Neural cell (in vitro differentiated cells): Measurements from ENCODE around the gene ODF2L. TPM values are rescaled to one million over a fixed set of nuclear protein-coding genes. Genes with fewer than 3 reads are reported as not detected.

Source experiments
- H2AFZ ChIP-seq: fragments of 200-600, 300-800 bp; sonication (generic), shearing (Covaris generic); 2 replicates; pipeline ENCODE4 v1.6.0; 2014; ENCODE audit warnings: low read depth, mild to moderate bottlenecking, antibody characterized with exemption, low read length, moderate library complexity
- H3F3A ChIP-seq: fragments of 200-600 bp; shearing (Covaris generic); 2 replicates; pipeline ENCODE4 v1.6.1; 2016; ENCODE audit warnings: mild to moderate bottlenecking, moderate library complexity, mixed read lengths, antibody characterized with exemption, low read length; ENCODE audit not compliant: insufficient read depth, poor library complexity, severe bottlenecking
- H3K27ac ChIP-seq: fragments of 200-600, 300-800 bp; sonication (generic), shearing (Covaris generic); 2 replicates; pipeline ENCODE4 v1.5.1; 2014; ENCODE audit warnings: mild to moderate bottlenecking, low read length, moderate library complexity
- H3K27me3 ChIP-seq: fragments of 300-800, 200-600 bp; sonication (generic), shearing (Covaris generic); 2 replicates; pipeline ENCODE4 v1.6.0; 2014; ENCODE audit warnings: mild to moderate bottlenecking, low read depth, low read length, moderate library complexity; ENCODE audit not compliant: insufficient read depth
- H3K36me3 ChIP-seq: fragments of 300-800, 200-600 bp; sonication (generic), shearing (Covaris generic); 2 replicates; pipeline ENCODE4 v1.5.1; 2014; ENCODE audit warnings: mild to moderate bottlenecking, antibody characterized with exemption, low read length, moderate library complexity; ENCODE audit not compliant: insufficient read depth
- H3K4me2 ChIP-seq: fragments of 300-800, 200-600 bp; sonication (generic), shearing (Covaris generic); 2 replicates; pipeline ENCODE4 v1.6.0; 2014; ENCODE audit warnings: mild to moderate bottlenecking, low read length
- H3K4me3 ChIP-seq: fragments of 300-800, 200-600 bp; sonication (generic), shearing (Covaris generic); 2 replicates; pipeline ENCODE4 v1.5.1; 2014; ENCODE audit warnings: mild to moderate bottlenecking, low read length, moderate library complexity
- H3K79me2 ChIP-seq: fragments of 200-600 bp; shearing (Covaris generic); replicated peaks from 2 replicates; pipeline ENCODE4 v1.6.0; 2014; ENCODE audit warnings: mild to moderate bottlenecking, low read length, moderate library complexity; ENCODE audit not compliant: insufficient read depth
- H3K9ac ChIP-seq: fragments of 300-800, 200-600 bp; sonication (generic), shearing (Covaris generic); 2 replicates; pipeline ENCODE4 v1.6.1; 2016; ENCODE audit warnings: mild to moderate bottlenecking, low read length, mixed read lengths
- H3K9me2 ChIP-seq: fragments of 200-600 bp; shearing (Covaris generic); 2 replicates; pipeline ENCODE4 v1.6.1; 2016; ENCODE audit warnings: mild to moderate bottlenecking, low read length, mixed read lengths; ENCODE audit not compliant: insufficient read depth
- H3K9me3 ChIP-seq: fragments of 200-600, 300-800 bp; sonication (generic), shearing (Covaris generic); 2 replicates; pipeline ENCODE4 v1.6.1; 2016; ENCODE audit warnings: mild to moderate bottlenecking, mixed run types, low read length, moderate library complexity, mixed read lengths
- H4K20me1 ChIP-seq: fragments of 200-600 bp; shearing (Covaris generic); 2 replicates; pipeline ENCODE4 v1.6.1; 2016; ENCODE audit warnings: mild to moderate bottlenecking, mixed run types; ENCODE audit not compliant: insufficient read depth
- EP300 ChIP-seq: fragments of 450-650 bp; conservative IDR thresholded peaks from 2 replicates; pipeline ENCODE4 v1.6.1; 2014; ENCODE audit warnings: antibody characterized with exemption, mild to moderate bottlenecking, moderate library complexity; ENCODE audit not compliant: poor library complexity, severe bottlenecking
- EZH2 ChIP-seq: fragments of 200-600, 300-800 bp; shearing (Covaris generic), sonication (generic); IDR thresholded peaks from 2 replicates; pipeline ENCODE4 v1.6.1; 2014; ENCODE audit warnings: antibody characterized with exemption, low read length, borderline replicate concordance, mild to moderate bottlenecking; ENCODE audit not compliant: insufficient read depth, poor library complexity, severe bottlenecking
- MXI1 ChIP-seq: fragments of 450-650 bp; conservative IDR thresholded peaks from 2 replicates; pipeline ENCODE4 v1.6.1; 2014; ENCODE audit warnings: antibody characterized with exemption, mild to moderate bottlenecking; ENCODE audit not compliant: poor library complexity, severe bottlenecking
- POLR2AphosphoS5 ChIP-seq: IDR thresholded peaks from 2 replicates; pipeline ENCODE4 v1.6.1; 2012
- RAD21 ChIP-seq: fragments of 450-650 bp; conservative IDR thresholded peaks from 2 replicates; pipeline ENCODE4 v1.6.1; 2014; ENCODE audit warnings: antibody characterized with exemption, mild to moderate bottlenecking, moderate library complexity
- SMC3 ChIP-seq: fragments of 450-650 bp; conservative IDR thresholded peaks from 2 replicates; pipeline ENCODE4 v1.6.1; 2014; ENCODE audit warnings: antibody characterized with exemption, mild to moderate bottlenecking, moderate library complexity; ENCODE audit not compliant: poor library complexity
- TAF1 ChIP-seq: IDR thresholded peaks from 2 replicates; pipeline ENCODE4 v1.6.1; 2012; ENCODE audit warnings: low read depth
- polyA plus RNA-seq: library from polyadenylated mRNA; depleted of rRNA; stranded (reverse); fragments of >200 nt; gene quantifications from 2 replicates; pipeline ENCODE4 v1.2.3, GENCODE V29; 2014
- TF ChIP-seq, protein P1 (sequence below): fragments of 450-650 bp; IDR thresholded peaks from 2 replicates; pipeline ENCODE4 v1.5.1; 2014; ENCODE audit warnings: antibody characterized with exemption, mild to moderate bottlenecking, moderate library complexity; ENCODE audit not compliant: poor library complexity, severe bottlenecking
- TF ChIP-seq, protein P2 (sequence below): IDR thresholded peaks from 2 replicates; pipeline ENCODE4 v1.6.1; 2012; ENCODE audit warnings: borderline replicate concordance

ODF2L gene
- polyA plus RNA-seq, 1 donor from 2014 or later: 138 TPM

DNA sequence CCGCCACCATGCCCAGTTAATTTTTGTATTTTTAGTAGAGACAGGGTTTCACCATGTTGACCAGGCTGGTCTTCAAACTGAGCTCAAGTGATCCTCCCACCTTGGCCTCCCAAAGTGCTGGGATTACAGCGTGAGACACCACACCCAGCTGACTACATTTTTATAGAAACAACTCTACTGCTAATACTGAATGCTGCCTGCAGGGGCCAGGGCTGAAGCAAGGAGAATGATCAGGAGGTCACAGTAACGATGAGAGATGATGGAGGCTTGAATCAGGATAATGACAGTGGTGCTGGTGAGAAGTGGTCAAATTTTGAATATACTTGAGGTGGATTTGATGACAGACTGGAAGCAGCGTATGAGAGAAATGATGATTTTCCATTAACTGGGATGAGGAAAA is 33.3 kb downstream of the ODF2L start:
- TF ChIP-seq, protein P1, sequence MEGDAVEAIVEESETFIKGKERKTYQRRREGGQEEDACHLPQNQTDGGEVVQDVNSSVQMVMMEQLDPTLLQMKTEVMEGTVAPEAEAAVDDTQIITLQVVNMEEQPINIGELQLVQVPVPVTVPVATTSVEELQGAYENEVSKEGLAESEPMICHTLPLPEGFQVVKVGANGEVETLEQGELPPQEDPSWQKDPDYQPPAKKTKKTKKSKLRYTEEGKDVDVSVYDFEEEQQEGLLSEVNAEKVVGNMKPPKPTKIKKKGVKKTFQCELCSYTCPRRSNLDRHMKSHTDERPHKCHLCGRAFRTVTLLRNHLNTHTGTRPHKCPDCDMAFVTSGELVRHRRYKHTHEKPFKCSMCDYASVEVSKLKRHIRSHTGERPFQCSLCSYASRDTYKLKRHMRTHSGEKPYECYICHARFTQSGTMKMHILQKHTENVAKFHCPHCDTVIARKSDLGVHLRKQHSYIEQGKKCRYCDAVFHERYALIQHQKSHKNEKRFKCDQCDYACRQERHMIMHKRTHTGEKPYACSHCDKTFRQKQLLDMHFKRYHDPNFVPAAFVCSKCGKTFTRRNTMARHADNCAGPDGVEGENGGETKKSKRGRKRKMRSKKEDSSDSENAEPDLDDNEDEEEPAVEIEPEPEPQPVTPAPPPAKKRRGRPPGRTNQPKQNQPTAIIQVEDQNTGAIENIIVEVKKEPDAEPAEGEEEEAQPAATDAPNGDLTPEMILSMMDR: no peak
- no peak for TF ChIP-seq EP300
- TF ChIP-seq RAD21: no peak
- TF ChIP-seq MXI1: no peak
- TF ChIP-seq TAF1: no peak
- TF ChIP-seq POLR2AphosphoS5: no peak
- TF ChIP-seq SMC3: no peak
- TF ChIP-seq, protein P2, sequence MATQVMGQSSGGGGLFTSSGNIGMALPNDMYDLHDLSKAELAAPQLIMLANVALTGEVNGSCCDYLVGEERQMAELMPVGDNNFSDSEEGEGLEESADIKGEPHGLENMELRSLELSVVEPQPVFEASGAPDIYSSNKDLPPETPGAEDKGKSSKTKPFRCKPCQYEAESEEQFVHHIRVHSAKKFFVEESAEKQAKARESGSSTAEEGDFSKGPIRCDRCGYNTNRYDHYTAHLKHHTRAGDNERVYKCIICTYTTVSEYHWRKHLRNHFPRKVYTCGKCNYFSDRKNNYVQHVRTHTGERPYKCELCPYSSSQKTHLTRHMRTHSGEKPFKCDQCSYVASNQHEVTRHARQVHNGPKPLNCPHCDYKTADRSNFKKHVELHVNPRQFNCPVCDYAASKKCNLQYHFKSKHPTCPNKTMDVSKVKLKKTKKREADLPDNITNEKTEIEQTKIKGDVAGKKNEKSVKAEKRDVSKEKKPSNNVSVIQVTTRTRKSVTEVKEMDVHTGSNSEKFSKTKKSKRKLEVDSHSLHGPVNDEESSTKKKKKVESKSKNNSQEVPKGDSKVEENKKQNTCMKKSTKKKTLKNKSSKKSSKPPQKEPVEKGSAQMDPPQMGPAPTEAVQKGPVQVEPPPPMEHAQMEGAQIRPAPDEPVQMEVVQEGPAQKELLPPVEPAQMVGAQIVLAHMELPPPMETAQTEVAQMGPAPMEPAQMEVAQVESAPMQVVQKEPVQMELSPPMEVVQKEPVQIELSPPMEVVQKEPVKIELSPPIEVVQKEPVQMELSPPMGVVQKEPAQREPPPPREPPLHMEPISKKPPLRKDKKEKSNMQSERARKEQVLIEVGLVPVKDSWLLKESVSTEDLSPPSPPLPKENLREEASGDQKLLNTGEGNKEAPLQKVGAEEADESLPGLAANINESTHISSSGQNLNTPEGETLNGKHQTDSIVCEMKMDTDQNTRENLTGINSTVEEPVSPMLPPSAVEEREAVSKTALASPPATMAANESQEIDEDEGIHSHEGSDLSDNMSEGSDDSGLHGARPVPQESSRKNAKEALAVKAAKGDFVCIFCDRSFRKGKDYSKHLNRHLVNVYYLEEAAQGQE: no peak
- no peak for TF ChIP-seq EZH2
- no peaks in the 10 kb centered on the region for H3F3A ChIP-seq

DNA sequence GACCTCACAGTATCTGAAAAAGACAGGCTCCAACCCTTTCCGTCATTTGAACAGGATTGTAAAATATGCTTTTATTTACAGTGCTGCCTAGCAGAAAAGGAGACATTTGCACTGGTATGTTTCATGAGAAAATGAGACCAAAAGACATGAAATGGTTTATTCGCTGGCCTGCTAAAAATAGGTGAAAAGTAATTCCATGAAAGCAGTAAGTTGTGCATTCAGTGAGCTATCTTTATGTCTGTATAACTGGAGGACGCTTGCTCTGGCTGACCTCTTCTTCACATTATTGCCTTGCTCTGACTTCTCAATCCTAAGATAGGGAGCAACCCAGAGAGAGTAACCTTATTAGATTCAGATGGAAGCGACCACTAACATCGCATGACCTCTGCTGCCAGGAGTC is 38.3 kb downstream of the ODF2L start:
- H2AFZ ChIP-seq: no peak overlapping the region
- no peaks in the 10 kb centered on the region for H4K20me1 ChIP-seq
- TF ChIP-seq POLR2AphosphoS5 (no peak), RAD21 (no peak), TAF1 (no peak), EZH2 (no peak), EP300 (no peak)
- TF ChIP-seq, protein P2: no peak
- TF ChIP-seq, protein P1: no peak
- no peak overlapping the region for H3K27ac ChIP-seq
- no peak overlapping the region for H3K4me2 ChIP-seq
- no peaks in the 10 kb centered on the region for H3K27me3 ChIP-seq
- H3K4me3 ChIP-seq: no peak overlapping the region
- H3F3A ChIP-seq: no peaks in the 10 kb centered on the region
- H3K79me2 ChIP-seq: no peaks in the 10 kb centered on the region
- H3K36me3 ChIP-seq: peaks cover 4% of the 10 kb centered on the region
- no peak overlapping the region for H3K9ac ChIP-seq
- H3K9me3 ChIP-seq: no peaks in the 10 kb centered on the region
- no peaks in the 10 kb centered on the region for H3K9me2 ChIP-seq

More for the DNA sequence above, 33.3 kb downstream of the ODF2L start:
- H3K4me2 ChIP-seq: no peak overlapping the region
- no peaks in the 10 kb centered on the region for H3K9me3 ChIP-seq
- H3K27ac ChIP-seq: no peak overlapping the region
- no peaks in the 10 kb centered on the region for H3K79me2 ChIP-seq
- no peak overlapping the region for H3K9ac ChIP-seq
- H2AFZ ChIP-seq: no peak overlapping the region
- no peaks in the 10 kb centered on the region for H3K9me2 ChIP-seq
- no peaks in the 10 kb centered on the region for H3K27me3 ChIP-seq
- H3K36me3 ChIP-seq: no peaks in the 10 kb centered on the region
- no peaks in the 10 kb centered on the region for H4K20me1 ChIP-seq
- H3K4me3 ChIP-seq: no peak overlapping the region
